GM18502 (cell line): Measurements from ENCODE around the gene RARRES2.

Source experiments
- ATAC-seq: cut with Tn5 transposase; IDR thresholded peaks from one replicate; pipeline ENCODE4 v1.9.1; 2021; ENCODE audit warnings: mild to moderate bottlenecking; ENCODE audit not compliant: unreplicated experiment, poor library complexity

The RARRES2 gene

DNA sequence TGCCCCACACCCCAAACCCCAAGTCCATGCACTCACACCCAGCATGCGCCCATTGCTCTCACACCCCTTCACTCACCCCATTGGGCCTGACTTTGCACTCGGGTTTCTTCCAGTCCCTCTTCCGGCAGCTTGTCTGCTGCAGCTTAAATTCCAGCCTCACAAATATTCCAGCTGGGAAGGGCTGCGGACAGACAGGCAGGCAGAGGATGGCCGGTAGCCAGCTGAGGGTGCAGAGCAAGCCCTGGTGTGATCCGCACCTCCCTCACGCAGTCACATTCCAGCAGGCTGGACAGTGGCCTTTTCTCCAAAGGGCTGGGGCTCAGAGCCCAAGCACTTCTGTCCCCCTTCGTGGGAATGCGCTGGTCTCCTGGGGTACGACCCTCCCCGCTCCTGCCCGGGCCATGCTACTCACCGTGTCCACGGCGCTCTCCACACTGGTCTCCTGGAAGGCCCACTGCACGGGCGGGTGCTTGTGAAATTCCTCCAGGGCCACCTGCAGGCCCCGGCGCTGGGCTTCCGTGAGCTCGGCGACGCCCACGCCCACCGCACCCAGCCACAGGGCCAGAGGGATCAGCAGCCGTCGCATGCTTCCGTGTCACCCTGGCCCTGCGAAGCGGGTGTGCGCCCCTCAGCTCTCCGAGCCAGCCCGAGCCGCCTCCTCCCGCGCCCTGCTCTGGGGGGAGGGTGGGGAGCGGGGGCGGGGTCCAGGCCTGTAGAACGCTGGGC, 1.2 kb downstream of the RARRES2 start:
- no peak for ATAC-seq

DNA sequence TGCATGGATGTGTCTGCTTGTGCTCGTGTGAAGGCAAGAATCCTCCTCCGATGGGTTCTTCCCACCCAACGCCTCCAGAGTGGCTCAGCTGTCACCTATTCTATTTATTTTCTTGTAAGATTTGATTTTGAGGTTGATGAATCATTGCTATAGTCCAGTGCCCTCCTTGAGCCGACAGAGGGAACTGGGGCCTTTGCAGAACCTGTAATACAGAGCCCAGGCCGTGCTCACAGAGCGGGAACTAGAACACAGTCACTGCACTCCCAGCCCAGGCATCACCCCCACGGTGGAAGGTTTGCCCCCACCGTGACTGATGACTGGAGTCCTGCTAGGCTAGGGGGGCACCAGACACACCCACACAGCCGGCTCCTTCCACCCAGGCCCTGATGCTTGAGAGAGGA, 2.0 kb downstream of the RARRES2 start:
- no peak for ATAC-seq

- no peak for ATAC-seq
Measured at GRCh38 chr7:150338166-150338829, 3.1 kb downstream of the RARRES2 start.

DNA sequence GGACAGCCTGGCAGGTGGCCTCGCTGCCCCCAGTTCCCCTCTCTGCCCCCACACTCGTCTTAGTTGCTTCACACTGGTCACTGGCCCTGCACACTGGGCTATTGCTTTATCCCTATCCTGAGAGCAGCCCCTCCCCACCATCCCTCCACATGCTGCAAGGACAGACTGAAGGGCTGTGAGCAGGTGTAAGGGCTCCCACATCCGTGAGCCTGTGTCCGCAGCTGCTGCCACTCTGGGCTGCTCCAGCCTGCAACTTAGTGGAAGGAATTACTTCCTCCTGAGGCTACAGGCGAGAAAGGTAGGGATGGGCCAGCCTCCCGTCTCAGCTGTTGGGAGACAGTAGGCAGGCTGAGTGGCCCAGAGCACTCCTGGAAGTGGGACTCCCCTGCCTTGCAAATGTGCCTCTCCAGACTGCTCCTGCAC, 3.8 kb downstream of the RARRES2 start:
- ATAC-seq = no peak

DNA sequence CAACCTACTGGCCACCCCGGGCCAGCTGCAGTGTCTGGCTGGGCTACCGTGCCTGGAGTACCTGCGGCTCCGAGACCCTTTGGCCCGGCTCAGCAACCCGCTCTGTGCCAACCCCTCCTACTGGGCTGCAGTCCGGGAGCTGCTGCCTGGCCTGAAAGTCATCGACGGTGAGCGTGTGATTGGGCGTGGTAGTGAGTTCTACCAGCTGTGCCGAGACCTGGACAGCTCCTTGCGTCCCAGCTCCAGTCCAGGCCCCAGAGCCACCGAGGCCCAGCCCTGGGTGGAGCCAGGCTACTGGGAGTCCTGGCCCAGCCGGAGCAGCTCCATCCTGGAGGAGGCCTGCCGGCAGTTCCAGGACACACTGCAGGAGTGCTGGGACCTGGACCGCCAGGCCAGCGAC, 4.2 kb downstream of the RARRES2 start:
- no peak for ATAC-seq

DNA sequence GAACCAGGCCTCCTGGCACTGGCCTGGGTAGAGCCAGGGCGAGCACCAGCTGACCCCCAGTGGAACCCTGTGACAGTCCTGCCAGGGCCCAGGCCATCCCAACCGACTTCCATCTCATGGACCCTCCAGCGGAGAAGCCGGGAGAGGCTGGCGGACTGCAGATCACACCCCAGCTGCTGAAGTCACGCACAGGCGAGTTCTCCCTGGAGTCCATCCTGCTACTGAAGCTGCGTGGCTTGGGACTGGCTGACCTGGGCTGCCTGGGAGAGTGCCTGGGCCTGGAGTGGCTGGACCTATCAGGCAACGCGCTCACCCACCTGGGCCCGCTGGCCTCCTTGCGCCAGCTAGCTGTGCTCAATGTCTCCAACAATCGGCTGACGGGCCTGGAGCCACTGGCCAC, 4.7 kb downstream of the RARRES2 start:
- ATAC-seq = no peak

DNA sequence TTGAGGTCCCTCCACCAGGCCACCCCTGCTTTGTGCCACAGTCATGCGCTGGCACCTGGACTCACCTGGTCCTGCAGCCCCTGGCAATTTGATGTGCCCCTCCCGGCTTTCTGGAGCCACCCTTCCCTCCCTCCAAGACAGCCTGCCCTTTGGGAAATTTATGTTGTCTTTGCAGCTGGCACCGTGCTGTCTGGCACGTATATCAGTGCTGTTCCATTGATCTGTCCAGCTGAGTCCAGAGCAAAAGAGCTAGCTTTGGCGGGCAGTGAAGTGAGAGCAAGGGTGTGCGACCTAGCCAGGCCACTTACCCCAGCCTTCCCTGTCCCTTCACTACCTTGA, 5.7 kb downstream of the RARRES2 start:
- no peak for ATAC-seq

GRCh38 chr7:150335108-150335773, 6.2 kb downstream of the RARRES2 start:
- ATAC-seq = no peak

- no peak for ATAC-seq
Measured at GRCh38 chr7:150334108-150334507, 7.3 kb downstream of the RARRES2 start.

DNA sequence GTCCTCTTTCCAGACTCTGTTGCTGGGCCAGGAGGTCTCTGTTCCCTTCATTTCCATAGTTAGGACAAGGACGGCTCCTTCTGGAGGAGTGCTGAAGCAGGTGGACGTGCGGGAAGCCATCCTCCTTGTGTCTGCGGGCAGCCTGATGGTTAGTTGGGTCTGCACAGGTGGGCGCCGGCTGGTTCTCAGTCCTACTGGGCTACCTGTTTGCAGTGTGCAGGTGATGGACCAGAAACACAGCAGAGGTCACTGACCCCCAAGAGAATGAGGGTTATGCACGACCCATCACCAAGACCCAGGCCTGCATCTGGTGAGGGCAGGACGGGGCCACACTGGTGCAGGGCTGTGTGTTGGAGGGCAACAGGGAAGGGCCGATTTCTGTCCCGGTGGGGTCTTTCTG, 7.8 kb downstream of the RARRES2 start:
- ATAC-seq = no peak

GRCh38 chr7:150332852-150333635, 8.4 kb downstream of the RARRES2 start:
- ATAC-seq = no peak

- ATAC-seq = no peak
Measured at GRCh38 chr7:150330211-150330885, 11.1 kb downstream of the RARRES2 start.

DNA sequence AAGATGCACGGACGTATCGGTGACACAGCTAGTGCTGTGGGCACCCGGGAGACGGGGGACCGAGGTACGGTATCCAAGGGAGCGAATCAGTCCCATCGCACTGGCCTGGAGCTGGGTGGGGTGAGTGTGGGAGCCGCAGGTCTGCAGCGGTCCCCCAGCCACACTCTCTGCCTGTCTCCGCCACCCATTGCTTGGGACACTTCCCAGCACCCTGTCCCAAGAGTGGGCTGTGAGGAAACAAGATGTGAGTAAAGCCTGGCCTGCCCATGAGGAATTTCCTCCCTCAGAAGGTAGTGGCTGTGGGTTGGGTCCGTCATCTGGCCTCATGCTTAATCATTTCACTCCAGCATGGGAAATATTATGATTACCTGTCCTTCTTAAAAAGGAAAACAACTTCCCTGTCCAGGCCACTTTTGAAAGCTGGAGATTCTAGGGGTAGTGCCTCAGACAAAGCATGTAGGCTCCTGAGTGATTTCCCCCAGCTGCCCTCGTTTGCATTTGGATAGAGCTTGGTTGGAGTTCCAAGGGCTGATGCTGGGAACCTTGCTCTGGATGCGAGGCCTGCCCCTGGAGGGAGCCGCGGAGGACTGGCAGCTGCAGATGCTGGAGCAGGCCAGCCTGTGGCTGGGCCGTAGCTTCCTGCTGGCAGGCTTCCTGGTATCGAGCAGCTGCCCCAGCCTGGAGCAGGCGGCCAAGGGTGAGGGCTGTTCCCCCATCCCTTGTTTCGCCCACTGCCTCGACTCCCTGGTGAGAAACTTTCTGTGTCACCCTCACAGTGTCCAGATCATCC, 11.9 kb downstream of the RARRES2 start:
- no peak for ATAC-seq

DNA sequence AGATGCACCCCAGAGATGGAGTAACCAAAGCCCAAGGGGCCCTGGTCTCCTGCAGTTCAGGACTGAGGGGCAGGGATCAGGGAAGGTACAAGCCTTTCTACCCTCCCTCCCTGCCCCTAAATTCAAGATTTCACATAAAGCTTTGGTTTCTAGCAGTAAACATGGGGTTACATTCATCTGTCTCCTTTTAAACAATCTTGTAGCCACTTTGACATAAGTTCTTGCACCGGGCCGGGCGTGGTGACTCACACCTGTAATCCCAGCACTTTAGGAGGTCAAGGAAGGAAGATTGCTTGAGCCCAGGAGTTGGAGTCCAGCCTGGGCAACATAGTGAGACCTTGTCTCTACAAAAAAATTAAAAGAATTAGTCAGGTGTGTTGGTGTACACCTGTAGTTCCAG, 14.1 kb downstream of the RARRES2 start:
- no peak for ATAC-seq

DNA sequence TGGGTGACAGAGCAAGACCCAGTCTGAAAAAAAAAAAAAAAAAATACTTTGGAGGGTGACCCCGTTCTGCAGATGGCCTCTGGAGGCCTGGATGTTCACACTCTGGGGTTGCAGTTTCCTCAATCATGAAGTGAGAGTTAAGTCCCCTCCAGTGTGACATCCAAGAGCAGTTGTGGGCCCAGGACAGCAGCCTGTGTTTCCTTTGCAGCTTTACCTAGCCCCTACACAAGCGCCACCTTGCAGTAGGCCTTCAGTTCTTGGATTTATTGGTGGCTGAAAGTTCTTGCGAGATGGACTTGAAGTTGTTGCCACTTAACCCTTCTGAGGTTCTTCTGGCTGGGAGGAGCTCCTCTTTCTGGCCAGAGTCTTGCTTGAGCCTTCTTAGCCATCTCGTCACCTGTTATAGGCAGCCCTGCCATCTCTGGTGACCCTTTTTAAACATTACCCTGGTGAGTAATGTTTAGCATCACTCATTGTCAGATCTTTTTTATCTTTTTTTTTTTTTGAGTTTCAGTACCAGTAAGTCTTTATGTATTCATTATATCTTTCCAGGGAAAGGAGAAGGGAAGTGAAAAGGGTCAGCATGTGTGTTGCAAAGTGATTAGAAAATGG, 14.7 kb downstream of the RARRES2 start:
- no peak for ATAC-seq

- ATAC-seq = no peak
Measured at GRCh38 chr7:150325901-150326300, 15.5 kb downstream of the RARRES2 start.

DNA sequence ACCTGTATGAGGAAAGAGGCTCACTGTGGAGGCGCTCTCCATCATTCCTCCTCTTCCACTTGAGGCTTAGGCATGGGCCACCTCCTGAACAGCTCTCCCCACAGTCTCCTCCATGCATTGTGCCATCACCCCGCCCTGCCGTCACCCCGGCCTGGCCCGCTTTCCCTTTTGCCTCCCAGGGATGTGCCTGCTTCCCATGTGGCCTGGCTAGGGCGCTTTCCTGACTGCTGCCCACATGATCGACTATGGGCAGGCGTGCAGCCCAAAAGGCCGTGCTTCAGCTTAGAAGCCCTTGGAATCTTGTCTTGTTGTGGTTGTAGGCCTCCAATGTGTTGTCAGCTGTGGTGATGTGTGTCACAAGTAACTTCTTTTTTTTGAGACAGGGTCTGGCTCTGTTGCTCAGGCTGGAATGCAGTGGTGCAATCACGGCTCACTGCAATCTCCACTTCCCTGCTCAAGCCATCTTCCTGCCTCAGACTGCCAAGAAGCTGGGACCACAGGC, 16.3 kb downstream of the RARRES2 start:
- ATAC-seq = no peak

- ATAC-seq = no peak
Measured at GRCh38 chr7:150324373-150324961, 17.0 kb downstream of the RARRES2 start.
